Karpas-422 (cell line): ENCODE measurements around the gene NEMP1. TPM values are rescaled to one million over a fixed set of nuclear protein-coding genes. Genes with fewer than 3 reads are reported as not detected.

Source experiments
- DNase-seq: peaks from one replicate; pipeline ENCODE4 v3.0.0-alpha.2; 2015
- H2AFZ ChIP-seq: fragments of 200-600 bp; sonication (generic); 2 replicates; pipeline ENCODE4 v1.6.1; 2014; ENCODE audit warnings: antibody characterized with exemption, low read length, mixed read lengths
- H3K27ac ChIP-seq: fragments of 200-600 bp; sonication (generic); 2 replicates; pipeline ENCODE4 v1.5.1; 2014; ENCODE audit warnings: mild to moderate bottlenecking, low read length, moderate library complexity
- H3K27me3 ChIP-seq: fragments of 200-600 bp; sonication (generic); 2 replicates; pipeline ENCODE4 v1.6.1; 2014; ENCODE audit warnings: low read length, mixed read lengths
- H3K36me3 ChIP-seq: fragments of 200-600 bp; sonication (generic); 2 replicates; pipeline ENCODE4 v1.6.1; 2014; ENCODE audit warnings: low read length, mixed read lengths; ENCODE audit not compliant: insufficient read depth
- H3K4me1 ChIP-seq: fragments of 200-600 bp; sonication (generic); 2 replicates; pipeline ENCODE4 v1.6.1; 2014; ENCODE audit warnings: mild to moderate bottlenecking, low read length, mixed read lengths
- H3K4me2 ChIP-seq: fragments of 200-600 bp; sonication (generic); 2 replicates; pipeline ENCODE4 v1.6.1; 2014; ENCODE audit warnings: low read length, low read depth, mild to moderate bottlenecking; ENCODE audit not compliant: poor library complexity, severe bottlenecking
- H3K4me3 ChIP-seq: fragments of 200-600 bp; sonication (generic); 2 replicates; pipeline ENCODE4 v1.5.1; 2014; ENCODE audit warnings: mild to moderate bottlenecking, antibody characterized with exemption, low read length, mixed read lengths
- H3K79me2 ChIP-seq: fragments of 200-600 bp; sonication (generic); 2 replicates; pipeline ENCODE4 v1.6.1; 2014; ENCODE audit warnings: mild to moderate bottlenecking, low read length, mixed read lengths
- H3K9ac ChIP-seq: fragments of 200-600 bp; sonication (generic); 2 replicates; pipeline ENCODE4 v1.6.0; 2014; ENCODE audit warnings: low read length
- H3K9me2 ChIP-seq: fragments of 200-600 bp; sonication (generic), shearing (Covaris generic); replicated peaks from 2 replicates; pipeline ENCODE4 v1.6.0; 2014; ENCODE audit warnings: mild to moderate bottlenecking, low read length, moderate library complexity; ENCODE audit not compliant: insufficient read depth
- H3K9me3 ChIP-seq: fragments of 300-700, 200-600 bp; sonication (generic); 2 replicates; pipeline ENCODE4 v1.6.1; 2014; ENCODE audit warnings: low read length, mixed read lengths
- H4K20me1 ChIP-seq: fragments of 200-600 bp; sonication (generic); 2 replicates; pipeline ENCODE4 v1.6.1; 2014; ENCODE audit warnings: mild to moderate bottlenecking, antibody characterized with exemption, low read length, low read depth; ENCODE audit not compliant: insufficient read depth
- total RNA-seq: library from RNA; depleted of rRNA; stranded (reverse); fragments of >200 nt; shearing (Covaris generic); gene quantifications from 2 replicates; pipeline ENCODE4 v1.2.3, GENCODE V29; 2014; ENCODE audit warnings: low replicate concordance

NEMP1 gene
- total RNA-seq, 1 experiment from 2014 or later: 59.6 TPM

DNA sequence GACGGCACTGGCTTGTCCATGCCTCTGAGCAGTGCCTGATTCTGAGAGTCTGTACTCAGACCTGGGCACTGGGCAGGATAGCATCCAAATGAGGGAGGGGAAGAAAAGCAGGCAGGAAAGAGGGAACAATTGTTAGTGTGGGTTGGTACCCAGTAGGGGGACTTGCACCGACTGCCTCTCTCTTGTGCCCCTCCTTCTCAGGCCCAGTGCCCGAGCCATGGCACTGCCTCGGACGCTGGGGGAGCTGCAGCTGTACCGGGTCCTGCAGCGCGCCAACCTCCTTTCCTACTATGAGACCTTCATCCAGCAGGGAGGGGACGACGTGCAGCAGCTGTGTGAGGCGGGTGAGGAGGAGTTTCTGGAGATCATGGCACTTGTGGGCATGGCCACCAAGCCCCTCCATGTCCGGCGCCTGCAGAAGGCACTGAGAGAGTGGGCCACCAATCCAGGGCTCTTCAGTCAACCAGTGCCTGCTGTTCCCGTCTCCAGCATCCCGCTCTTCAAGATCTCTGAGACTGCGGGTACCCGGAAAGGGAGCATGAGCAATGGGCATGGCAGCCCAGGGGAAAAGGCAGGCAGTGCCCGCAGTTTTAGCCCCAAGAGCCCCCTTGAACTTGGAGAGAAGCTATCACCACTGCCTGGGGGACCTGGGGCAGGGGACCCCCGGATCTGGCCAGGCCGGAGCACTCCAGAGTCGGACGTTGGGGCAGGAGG, 12.5 kb upstream of the NEMP1 start:
- no peak overlapping the region for H3K27ac ChIP-seq
- H4K20me1 ChIP-seq: no peaks in the 10 kb centered on the region
- peaks cover 25% of the 10 kb centered on the region for H3K79me2 ChIP-seq
- peaks cover 10% of the 10 kb centered on the region; the same call in 1 of the 2 replicates for H3K36me3 ChIP-seq
- H2AFZ ChIP-seq: no peak overlapping the region
- H3K9me2 ChIP-seq: no peaks in the 10 kb centered on the region
- H3K27me3 ChIP-seq: no peaks in the 10 kb centered on the region
- H3K9ac ChIP-seq: peak overlapping the region; percentile 45
- peaks cover 73% of the 10 kb centered on the region for H3K4me1 ChIP-seq
- peak; percentile 40 for DNase-seq
- peak overlapping the region; percentile 92; the same call in 1 of the 2 replicates for H3K4me3 ChIP-seq
- peak overlapping the region; percentile 90 for H3K4me2 ChIP-seq
- no peaks in the 10 kb centered on the region for H3K9me3 ChIP-seq

- peak overlapping the region; percentile 92; the same call in 1 of the 2 replicates for H3K4me3 ChIP-seq
- peaks cover 25% of the 10 kb centered on the region for H3K79me2 ChIP-seq
- peak; percentile 38 for DNase-seq
- peak overlapping the region; percentile 45 for H3K9ac ChIP-seq
- no peak overlapping the region for H3K27ac ChIP-seq
- H3K4me1 ChIP-seq: peaks cover 73% of the 10 kb centered on the region
- no peak overlapping the region for H2AFZ ChIP-seq
- H3K36me3 ChIP-seq: peaks cover 4% of the 10 kb centered on the region; the same call in 1 of the 2 replicates
- H3K27me3 ChIP-seq: no peaks in the 10 kb centered on the region
- no peaks in the 10 kb centered on the region for H4K20me1 ChIP-seq
- H3K9me3 ChIP-seq: no peaks in the 10 kb centered on the region
- H3K9me2 ChIP-seq: no peaks in the 10 kb centered on the region
- peak overlapping the region; percentile 90 for H3K4me2 ChIP-seq
Measured at GRCh38 chr12:57090490-57090889, 11.9 kb upstream of the NEMP1 start.

- Histone ChIP-seq H2AFZ (no peak overlapping the region), H3K4me1 (peaks cover 67% of the 10 kb centered on the region)
Measured at GRCh38 chr12:57089271-57090245, 11.0 kb upstream of the NEMP1 start.

GRCh38 chr12:57088354-57089270, 10.0 kb upstream of the NEMP1 start, which contains the start of gene NAB2:
Gene NAB2 (plus strand): TSS chr12:57089114. CDS start chr12:57089272, 158 bp downstream.
- Histone ChIP-seq H3K9me2 (no peaks in the 10 kb centered on the region), H4K20me1 (no peaks in the 10 kb centered on the region), H3K4me3 (peak within 1 kb of the TSS; percentile 92), H3K4me1 (peaks cover 58% of the 10 kb centered on the region), H3K27ac (peak within 1 kb of the TSS; percentile 94), H3K9me3 (no peaks in the 10 kb centered on the region), H3K9ac (peak within 1 kb of the TSS; percentile 91), H3K4me2 (peak within 1 kb of the TSS; percentile 97), H3K27me3 (no peaks in the 10 kb centered on the region), H3K36me3 (no peaks in the 10 kb centered on the region), H2AFZ (peak within 1 kb of the TSS; percentile 52; the same call in 1 of the 2 replicates), H3K79me2 (peaks cover 25% of the 10 kb centered on the region)
- peak; percentile 98 for DNase-seq

More at GRCh38 chr12:57089271-57090245, 11.0 kb upstream of the NEMP1 start:
- peak; percentile 78 for DNase-seq
- H3K4me2 ChIP-seq: peak overlapping the region; percentile 90
- no peaks in the 10 kb centered on the region for H3K9me3 ChIP-seq
- H3K27ac ChIP-seq: peak overlapping the region; percentile 66
- peak overlapping the region; percentile 92 for H3K4me3 ChIP-seq
- peak overlapping the region; percentile 91 for H3K9ac ChIP-seq
- H3K36me3 ChIP-seq: no peaks in the 10 kb centered on the region
- no peaks in the 10 kb centered on the region for H3K9me2 ChIP-seq
- H3K27me3 ChIP-seq: no peaks in the 10 kb centered on the region
- H4K20me1 ChIP-seq: no peaks in the 10 kb centered on the region
- H3K79me2 ChIP-seq: peaks cover 25% of the 10 kb centered on the region

DNA sequence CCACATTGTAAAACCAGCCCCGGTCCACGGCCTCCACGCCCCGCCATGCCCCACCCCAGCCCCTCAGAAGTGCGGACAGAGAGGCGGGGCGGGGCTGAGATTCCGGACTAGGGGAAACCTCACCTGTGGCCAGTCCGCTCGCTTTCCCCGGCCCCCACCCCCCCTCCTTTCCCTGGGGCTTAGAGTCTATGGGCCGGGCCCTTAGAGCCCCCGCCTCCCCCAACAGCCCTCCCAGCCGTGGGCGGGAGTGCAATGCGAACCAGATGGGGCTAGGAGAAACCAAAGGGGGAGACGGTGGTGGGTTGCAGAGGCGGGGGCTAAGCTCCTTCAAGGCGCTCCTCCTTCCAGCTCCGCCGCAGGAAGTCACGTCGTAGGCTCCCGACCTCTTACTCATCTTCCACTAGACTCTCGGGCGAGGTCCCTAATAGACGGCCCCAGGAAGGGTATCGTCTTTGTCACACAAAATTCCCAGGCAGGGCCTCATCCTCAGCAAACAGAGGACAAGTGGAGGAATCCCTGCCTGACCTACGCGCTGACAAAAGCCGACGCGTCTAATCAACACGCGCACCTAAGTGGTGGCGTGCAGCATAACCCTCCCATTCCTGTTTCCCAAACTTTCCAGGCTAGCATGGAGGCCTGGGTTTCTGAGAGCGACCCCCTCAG, 9.2 kb upstream of the NEMP1 start:
- Histone ChIP-seq H3K36me3 (no peaks in the 10 kb centered on the region), H3K4me3 (peak overlapping the region; percentile 78), H3K27me3 (no peaks in the 10 kb centered on the region), H4K20me1 (no peaks in the 10 kb centered on the region), H3K9ac (peak overlapping the region; percentile 90), H3K27ac (peak overlapping the region; percentile 94), H3K9me2 (no peaks in the 10 kb centered on the region), H3K4me2 (peak overlapping the region; percentile 97), H3K9me3 (no peaks in the 10 kb centered on the region), H3K79me2 (peaks cover 25% of the 10 kb centered on the region), H3K4me1 (peaks cover 50% of the 10 kb centered on the region), H2AFZ (peak overlapping the region; percentile 52; the same call in 1 of the 2 replicates)
- DNase-seq: peak; percentile 97

GRCh38 chr12:57087010-57087690, 8.6 kb upstream of the NEMP1 start:
- no peaks in the 10 kb centered on the region for H3K9me2 ChIP-seq
- peak overlapping the region; percentile 97 for H3K4me2 ChIP-seq
- H3K27me3 ChIP-seq: no peaks in the 10 kb centered on the region
- peak overlapping the region; percentile 19 for H2AFZ ChIP-seq
- peak overlapping the region; percentile 78 for H3K4me3 ChIP-seq
- peaks cover 43% of the 10 kb centered on the region for H3K4me1 ChIP-seq
- H3K36me3 ChIP-seq: no peaks in the 10 kb centered on the region
- peak overlapping the region; percentile 90 for H3K9ac ChIP-seq
- peak overlapping the region; percentile 94 for H3K27ac ChIP-seq
- H4K20me1 ChIP-seq: no peaks in the 10 kb centered on the region
- no peaks in the 10 kb centered on the region for H3K9me3 ChIP-seq
- DNase-seq: peak; percentile 93
- H3K79me2 ChIP-seq: peaks cover 25% of the 10 kb centered on the region
